TTC549 (cell line): Measurements from ENCODE around the gene SOX9.

Source experiments
- FAIRE-seq: peaks from 2 replicates; lab custom pipeline; 2012; peaks lifted over from hg19 to GRCh38; lab: Jason Lieb, UNC

SOX9 gene

DNA sequence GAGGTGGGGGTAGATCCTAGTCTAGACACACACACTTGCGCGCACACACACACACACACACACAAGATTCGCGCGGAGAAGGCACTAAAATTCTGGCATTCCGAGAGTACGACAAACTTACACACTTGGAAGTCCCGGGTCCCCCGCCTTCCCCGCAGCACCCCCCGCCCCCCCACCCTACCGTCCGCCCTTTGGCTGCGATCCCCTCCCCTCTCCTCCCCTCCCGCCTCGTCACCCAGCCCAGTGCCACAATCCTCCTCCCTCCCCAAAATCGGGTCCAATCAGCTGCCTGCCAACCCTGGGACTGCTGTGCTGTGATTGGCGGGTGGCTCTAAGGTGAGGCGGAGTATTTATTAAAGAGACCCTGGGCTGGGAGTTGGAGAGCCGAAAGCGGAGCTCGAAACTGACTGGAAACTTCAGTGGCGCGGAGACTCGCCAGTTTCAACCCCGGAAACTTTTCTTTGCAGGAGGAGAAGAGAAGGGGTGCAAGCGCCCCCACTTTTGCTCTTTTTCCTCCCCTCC is at the start of gene SOX9:
Gene SOX9, plus strand, starts transcription at position 379 of the 522 bp plus-strand sequence. CDS start 372 bp downstream, outside the sequence.
- no peak for FAIRE-seq

DNA sequence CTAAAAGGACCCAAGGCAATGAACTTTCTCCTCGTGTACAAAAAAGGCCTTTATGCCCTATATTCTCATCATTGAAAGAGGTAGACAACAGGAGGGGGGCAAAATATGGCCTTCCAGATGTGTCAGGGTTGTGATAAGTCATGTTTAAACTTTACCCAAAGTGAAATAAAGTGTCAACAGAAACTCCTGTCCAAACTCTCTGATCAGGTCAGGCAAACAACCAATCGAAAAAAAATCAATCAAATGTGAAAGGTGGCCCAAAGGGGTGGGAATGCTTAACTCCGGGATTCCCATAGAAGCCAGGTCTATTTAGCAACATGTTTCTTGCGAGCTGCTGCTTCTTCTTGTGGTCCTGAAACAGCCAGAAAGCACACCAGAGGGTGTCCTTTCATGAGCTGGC is 49.5 kb upstream of the SOX9 start:
- no peak for FAIRE-seq

DNA sequence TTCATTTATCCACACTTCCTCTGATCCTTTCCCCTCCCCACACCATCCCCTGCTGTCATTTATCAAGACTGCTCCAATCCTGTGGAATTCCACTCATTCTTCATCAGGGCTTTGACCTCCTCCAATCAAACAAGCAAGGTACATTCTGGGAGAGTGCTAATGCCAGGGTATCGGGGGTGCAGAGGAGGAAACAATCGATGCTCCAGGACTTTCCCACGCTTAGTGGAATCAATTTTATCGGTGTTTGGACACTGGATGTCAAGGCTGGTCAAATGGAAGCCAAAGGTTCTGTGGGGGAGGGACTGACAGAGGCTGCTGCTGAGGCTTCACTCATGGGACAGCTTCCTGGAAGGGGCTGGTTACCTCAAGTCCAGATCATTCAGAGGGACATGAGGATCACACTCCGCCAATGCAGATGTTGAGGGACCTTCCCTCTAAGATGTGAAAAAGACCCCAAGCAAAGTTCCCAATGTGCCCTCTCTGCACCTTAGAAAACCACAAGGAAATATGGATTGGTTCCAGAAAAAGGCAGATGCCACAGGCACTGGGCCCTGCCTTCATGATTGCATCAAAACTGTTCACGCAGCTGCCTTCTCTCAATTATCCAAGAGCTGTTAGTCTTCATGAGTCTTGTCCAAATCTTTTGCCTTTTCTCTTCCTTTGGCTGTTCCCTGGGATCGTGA is 44.7 kb upstream of the SOX9 start:
- FAIRE-seq, result no peak

DNA sequence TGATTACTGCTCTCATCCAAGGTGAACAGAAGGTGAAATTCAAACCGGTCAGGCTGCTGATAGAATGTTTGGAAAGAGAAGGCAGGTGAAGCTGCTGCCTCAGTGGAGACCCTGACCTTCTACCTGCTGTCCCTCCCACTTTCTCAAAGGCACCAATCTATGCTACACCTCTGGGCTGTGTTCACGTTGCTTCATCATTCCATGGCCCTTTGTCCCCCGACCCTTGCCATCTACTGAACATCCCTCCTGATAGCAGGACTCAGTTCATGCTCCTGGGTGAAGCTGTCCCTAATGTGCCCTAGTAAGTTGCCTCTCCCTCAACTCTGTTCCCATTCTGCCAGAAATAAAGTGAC is 44.2 kb upstream of the SOX9 start:
- FAIRE-seq, result no peak

DNA sequence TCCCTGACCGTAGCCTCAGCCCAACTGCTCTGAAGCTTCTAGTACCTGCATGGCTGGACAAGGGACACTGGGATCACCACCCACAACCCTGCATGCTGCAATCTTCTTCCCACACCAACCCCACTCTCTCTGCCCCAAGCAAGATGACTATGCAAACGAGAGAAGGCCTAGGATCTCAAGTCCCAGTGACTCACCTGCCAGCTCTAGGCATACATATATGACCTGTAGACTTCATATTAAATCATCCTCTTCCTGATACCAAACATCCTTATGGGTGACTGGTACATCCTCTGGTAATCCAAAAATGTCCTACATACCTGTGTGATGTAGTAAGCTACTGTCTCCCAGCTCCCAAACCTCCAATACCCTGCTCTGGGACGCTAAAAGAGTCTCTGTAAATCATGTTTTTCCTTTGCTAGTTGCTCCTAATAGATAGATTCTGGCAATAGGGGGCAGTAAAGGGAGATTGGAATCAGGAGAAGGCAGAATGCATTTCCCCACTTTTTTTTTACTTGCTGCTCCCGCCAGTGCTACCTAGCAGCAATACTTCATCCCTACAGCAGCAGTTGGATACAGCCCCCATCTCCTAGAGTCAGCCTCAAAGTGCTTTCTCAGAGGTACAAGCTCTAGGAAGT is 43.4 kb upstream of the SOX9 start:
- FAIRE-seq, result no peak

DNA sequence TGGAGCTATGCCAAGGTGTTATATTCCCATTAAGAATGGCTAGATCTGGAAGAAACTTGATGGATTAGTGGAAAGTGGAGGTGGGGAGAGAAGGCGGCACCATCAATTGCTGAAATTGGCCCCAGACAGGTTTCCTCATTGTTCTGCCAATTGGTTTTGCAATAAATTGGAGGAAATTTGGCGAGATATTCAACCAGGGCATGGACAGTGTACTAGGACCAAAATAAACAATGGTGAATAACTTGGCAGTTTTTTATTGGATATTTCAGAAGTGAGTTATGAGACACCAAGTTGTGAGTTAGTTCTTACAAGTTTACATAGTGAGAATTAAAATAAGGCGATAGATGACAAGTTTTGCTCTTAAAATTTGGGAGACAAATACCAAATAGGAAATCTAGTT is 41.1 kb upstream of the SOX9 start:
- FAIRE-seq, result no peak

DNA sequence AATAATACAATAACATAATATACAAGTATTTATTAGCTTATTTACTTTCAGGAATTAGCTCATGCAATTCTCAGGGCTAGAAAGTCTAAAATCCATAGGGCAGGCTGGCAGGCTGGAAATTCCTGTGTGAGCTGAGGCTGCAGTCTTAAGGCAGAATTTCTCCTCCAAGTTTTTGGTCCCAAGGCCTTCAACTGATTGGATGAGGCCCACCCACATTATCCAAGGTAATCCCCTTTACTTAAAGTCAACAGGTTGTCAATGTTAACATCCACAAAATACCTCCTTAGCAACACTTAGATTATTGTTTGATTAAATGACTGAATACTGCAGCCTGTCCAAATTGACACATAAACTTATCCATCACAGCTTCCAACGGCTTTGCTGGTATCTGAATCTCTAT is 32.9 kb upstream of the SOX9 start:
- no peak for FAIRE-seq

DNA sequence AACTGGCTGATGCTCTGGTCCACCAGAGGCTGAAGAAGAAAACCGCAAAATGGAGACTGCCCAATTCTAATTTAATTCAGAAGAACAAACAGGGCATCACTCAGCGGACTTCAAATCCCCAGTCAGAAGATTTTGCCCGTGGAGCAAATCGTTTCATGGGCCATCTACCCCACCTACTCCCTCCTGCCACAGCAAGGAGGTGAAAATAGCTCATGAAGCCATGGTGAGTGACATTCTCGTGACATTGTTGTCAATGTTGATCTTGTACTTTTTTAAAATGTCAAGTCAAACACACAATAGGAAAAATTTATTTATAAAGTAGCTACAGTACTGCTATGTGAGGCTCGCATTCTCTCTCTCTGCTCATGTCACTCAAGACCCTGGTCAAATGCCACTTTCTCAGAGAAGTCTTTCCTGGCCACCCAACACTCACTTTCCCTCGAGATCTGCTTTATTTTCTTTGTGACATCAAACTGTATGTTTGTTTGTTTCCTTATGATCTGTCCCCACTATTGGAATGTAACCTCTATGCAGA is 31.3 kb upstream of the SOX9 start:
- no peak for FAIRE-seq

DNA sequence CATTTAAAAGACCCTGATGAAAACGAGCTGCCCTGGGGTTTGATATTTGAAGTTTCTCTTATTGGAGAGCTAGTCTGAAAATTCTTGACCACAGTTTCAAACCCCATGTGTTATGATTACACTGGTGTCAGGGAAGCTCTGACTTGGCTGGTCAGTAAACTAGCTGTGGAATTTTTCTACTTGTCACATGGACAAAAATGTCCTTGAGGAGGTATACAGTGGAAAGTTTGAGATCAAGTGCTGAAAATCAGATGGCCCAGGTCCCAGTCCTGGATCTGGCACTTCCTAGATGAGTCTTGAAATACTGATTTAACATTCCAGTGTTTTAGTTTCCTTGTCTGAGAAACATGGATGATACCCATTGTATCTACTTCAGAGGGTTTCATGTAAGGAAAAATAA is 30.7 kb upstream of the SOX9 start:
- FAIRE-seq, result no peak

DNA sequence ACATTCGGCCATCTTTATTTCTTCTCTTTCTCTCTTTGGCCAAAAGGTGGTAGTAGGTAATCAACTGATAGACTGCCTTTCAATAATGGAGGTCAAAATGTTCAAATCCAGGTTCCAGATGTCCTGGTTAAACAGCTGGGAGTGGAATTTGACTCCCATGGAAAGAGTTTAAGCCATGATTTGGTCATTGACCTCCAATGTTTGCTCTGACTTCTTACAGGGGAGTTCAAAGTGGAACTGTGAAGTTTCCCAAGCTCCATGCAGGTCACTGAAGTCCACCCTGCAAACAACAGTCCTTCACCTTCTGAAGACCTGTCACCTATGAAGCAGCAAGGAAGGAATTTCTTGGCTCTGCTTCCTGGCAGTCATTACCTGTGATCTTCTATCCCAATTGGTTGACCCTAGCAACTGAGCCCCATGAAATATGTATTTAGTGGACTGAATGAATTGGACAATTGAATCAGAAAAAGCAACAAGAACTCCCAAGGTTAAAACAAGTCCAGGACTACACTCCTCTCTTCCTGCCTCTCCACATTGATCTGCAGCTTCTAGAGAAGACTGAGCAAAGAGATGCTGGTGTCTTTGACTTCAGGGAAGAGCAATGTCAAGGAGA is 28.0 kb upstream of the SOX9 start:
- no peak for FAIRE-seq

DNA sequence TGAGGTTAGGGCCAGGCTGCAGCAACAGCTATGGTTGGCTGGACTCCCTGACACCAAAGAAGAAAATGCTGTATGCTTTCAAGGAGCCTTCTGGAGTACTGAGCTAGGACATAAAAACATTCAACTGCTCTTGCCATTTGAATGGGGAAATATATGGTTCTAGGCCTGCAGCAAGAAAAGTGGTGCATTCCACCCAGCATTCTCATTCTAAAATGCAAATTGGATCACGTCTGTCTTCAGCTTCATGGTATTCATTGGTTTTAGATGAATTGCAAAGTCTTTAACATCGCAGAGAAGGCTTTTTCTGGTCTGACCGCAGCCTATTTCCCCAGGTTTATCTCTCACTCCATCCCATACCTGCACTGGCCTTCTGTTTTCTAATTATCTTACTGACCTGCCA is 27.1 kb upstream of the SOX9 start:
- FAIRE-seq, result no peak

DNA sequence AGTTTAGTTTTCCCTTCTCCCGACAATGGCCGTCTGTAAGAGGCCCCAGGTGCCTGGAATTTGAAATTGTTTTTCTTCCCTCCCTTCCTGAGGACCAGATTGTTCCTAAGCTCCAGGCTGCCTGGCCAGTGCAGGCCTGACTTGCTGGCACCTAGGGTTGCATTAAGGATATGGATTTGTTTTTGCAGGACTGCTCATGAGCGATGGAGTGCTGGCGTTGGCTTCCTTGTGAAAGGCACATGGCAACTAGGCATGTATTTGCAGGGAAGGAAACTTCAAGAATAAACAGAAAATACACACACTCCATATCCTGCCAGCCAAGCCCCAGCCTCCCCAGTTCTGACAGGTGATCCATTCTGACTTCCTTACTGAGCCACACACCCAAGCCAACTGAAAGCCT is 25.5 kb upstream of the SOX9 start:
- no peak for FAIRE-seq

DNA sequence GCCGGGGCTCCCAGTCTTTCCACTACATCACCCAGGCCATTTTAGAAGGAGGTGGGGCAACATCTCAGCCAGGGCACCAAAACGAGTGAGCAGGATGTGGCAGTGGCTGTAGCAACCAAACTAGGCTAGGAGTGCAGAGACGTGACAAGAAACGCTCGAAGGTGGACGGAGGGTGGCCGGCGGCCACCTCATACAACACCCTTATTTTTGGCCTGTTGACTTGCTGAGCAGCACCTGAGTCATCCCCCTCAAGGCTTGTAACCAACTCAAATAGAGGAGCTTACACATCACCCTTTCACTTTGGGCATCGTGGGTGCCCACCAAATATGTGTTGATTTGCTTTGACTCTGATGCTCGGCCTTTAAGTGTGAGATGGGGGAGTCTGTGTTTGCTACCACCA is 23.7 kb upstream of the SOX9 start:
- FAIRE-seq, result no peak

DNA sequence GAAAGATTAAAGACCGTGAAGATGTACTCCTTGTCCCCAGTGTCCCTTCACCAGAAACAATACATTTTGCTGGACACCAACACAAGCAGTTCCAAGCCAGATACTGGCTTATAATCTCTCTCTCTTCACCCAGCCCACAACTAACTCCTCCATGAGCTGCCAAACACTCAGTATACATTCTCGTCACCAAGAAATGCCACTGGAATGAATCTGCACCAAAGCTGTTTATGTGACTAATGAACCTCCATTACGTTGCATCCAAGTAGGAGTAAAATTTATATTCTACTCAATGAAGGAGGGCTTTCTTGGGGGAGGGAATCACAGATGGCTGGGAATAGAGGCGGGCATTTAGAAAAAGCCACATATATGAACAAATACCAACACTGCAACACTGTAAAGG is 20.9 kb upstream of the SOX9 start:
- FAIRE-seq, result no peak

DNA sequence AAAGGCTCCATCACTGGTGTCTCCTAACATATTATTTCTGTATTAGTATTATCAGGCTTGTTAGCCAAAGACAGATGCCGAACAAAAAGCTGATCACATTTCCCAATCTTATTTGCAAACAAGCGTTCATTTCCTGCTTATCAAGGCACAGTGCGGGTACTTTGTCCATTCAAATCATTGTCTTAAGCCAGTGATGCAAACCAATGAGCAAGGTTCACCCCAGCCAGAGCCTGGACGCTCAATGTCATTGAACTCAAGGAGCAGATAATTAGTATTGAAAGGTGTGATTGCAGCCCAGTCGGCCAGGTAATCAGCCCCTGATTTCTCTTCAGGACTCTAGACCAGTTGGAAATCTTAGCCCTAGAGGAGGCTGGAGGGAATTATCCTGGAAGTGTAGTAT is 20.4 kb upstream of the SOX9 start:
- FAIRE-seq, result no peak

DNA sequence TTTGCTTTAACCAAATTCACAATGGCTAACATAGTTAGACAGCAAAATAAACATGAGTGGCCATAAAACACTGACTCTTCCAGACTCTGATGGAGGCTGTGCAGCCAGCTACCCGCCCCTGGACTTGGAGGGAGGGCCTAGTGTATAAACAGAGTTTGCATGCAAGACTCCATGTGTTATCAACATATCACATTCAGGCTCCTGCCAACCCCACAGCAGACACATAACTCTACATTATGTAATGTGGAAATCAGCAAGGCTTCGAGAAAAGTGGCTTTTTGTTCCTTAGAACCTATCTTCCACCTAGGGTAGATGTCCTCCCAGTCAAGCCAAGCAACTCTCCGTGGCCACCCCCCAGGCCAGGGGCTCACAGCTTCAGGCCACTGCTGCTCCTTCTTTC is 19.3 kb upstream of the SOX9 start:
- FAIRE-seq, result no peak

DNA sequence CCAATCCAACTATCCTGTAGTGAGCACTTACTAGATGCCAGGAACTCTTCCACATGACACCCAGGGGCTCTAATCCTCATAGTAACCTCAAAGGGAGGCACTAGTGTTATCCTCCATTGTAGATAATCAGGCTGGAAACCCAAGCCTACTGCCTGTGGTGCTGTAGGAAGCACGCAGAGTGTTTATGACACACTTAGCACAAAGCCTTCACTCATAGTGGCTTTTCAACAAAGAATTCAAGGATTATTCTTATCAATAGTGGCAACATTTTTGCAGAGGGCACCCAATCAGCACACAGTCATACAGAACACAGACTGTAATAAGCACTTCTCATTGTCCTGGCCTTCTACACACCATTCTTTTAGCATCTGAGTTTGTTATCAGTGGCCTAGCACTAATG is 18.5 kb upstream of the SOX9 start:
- no peak for FAIRE-seq

DNA sequence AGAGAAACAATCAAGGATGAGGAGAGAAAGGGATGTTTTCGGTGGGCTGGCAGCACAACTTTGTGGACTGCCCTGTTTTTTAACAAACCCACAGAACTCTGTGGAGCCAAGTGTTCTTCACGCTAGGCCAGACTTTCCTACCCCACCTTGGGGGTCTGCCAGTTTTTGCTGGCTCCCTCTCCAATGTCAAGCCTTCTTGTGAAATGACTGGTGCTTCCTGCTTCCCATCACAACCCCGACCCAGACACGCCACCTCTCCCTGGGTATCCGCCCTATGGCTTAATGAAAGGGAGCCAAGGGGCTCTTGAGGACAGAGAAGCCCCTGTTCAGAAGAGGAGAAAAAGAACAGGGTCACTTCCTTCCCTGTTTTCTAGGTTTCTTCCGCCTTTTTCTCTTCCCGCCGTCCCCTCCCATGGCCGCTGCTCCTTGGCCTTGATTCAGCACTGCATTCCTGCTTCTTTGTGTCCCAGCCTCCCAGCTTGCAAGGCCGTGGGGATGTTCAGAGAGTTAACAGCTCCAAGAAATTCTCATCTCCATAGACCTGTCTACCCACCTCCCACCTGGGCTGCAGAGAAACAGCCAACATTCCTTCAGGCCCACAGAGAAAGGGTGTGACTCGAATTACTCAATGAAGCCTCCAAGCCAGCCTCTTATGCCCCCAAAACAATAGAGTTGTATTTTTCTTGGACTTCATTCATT is 16.5 kb upstream of the SOX9 start:
- FAIRE-seq, result no peak

DNA sequence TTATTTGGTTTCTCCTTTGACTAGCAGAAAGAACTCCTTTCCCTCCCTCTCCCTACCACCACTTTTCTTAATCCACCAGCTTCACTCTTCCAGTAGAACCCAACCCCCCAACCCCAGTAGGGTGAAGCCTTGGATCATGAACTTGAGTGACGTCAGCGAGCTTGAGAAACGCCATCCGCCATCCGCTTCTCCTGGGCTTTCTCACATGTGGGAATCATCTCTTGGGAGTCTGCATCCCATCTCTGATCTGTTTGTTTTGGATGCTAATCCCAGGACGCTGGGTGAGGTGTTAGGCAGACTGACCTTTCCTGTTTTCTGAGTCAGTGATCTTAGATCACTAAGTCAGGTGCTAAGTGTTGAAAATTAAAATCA is 16.0 kb upstream of the SOX9 start:
- FAIRE-seq, result no peak

DNA sequence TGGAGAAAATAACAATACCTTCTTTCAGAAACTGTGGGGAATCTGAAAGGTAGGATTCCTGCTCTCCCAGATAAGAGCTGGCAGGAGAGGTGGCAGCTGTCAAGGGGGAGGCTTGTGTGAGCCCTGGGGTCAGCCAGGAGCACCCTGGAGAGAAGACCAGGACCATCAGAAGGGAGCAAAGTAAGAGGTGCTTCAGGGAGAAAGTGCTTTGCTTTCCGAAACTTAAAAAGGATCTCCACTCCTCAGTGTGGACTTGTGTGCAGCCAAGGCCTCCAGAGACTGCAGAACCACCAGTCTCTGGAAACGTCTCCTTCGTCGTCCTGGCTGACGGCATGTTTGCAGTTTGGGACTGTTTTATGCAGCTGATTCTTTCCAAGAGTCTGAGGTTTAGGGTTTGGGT is 13.7 kb upstream of the SOX9 start:
- FAIRE-seq, result no peak

DNA sequence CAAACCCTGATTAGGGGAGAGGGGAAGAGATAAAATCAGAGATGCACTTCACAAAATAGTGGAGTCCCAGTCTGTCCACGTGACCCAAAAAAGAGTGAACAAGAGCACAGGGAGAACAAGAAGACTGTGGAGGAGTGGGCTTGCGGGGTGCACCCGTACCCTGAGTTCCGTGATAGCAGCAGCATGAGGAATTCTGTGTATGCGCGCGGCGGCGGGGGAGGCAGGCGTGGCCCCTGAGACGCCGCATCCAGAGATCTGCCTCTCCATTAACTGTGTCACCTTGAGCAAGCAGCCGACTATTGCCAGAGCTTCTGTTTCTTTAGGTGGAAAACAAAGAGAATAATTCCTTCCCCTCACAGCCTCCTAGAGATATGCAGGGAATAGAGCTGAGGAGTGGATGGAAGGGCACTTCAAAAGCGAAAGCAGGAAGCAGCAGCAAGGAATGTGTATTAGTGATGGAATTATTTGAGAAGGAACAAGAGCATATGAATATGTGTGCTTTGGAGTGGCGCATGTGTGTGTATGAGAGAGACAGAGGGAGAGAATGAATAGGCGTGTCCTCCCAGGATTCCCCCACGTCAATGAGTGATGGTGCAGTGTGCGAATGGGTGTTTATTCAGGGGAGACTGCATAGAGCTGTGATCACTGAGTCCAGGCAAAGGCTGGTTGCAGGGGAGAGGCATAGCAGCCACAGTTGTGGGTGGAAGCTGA is 10.4 kb upstream of the SOX9 start:
- FAIRE-seq, result no peak

DNA sequence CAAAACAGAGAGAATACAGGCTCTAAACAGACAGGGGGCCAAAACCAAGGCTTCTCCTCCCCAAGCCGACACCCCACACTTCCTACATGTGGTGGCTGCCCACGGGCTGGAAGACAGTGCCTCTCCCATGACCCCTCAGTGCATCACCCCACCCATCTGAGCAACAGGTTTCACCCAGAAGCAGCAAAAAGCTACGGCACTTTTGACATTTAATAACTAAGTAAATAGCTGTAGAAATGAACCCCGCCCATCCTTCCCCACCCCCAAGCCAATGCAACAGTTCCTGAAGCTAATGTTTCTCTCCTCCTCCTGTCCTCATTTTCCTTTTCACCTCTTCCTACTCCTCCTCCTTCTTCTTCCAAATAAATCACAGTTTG is 9.9 kb upstream of the SOX9 start:
- FAIRE-seq, result no peak
